NCI-H1105 (cell line): ENCODE measurements around the gene EMC9.

ENCODE experiments used
- DNase-seq: peaks from one replicate; lab custom pipeline; 2025; lab: John Stamatoyannopoulos, UW

EMC9 gene

GRCh38 chr14:24141097-24141880, at the start of gene EMC9:
Gene EMC9 (minus strand): TSS chr14:24141591. CDS start chr14:24141304, 287 bp downstream.
- peak; percentile 100 for DNase-seq

- no peak for DNase-seq
Observed at GRCh38 chr14:24190416-24190815, 49.0 kb upstream of the EMC9 start.

GRCh38 chr14:24189460-24189859, 48.1 kb upstream of the EMC9 start:
- no peak for DNase-seq

- DNase-seq, result no peak
Observed at GRCh38 chr14:24189059-24189375, 47.6 kb upstream of the EMC9 start.

GRCh38 chr14:24188251-24189058, 47.1 kb upstream of the EMC9 start, which contains the start of gene IPO4:
Gene IPO4 (minus strand): TSS chr14:24188816. CDS start chr14:24188787, 29 bp downstream.
- peak; percentile 96 for DNase-seq

GRCh38 chr14:24187539-24187915, 46.1 kb upstream of the EMC9 start:
- no peak for DNase-seq

- no peak for DNase-seq
Observed at GRCh38 chr14:24186831-24187538, 45.6 kb upstream of the EMC9 start.

- DNase-seq, result no peak
Observed at GRCh38 chr14:24185741-24186140, 44.4 kb upstream of the EMC9 start.

GRCh38 chr14:24185026-24185425, 43.6 kb upstream of the EMC9 start:
- no peak for DNase-seq

GRCh38 chr14:24184104-24184970, 42.9 kb upstream of the EMC9 start:
- no peak for DNase-seq

- DNase-seq, result no peak
Observed at GRCh38 chr14:24183014-24183481, 41.7 kb upstream of the EMC9 start.

- DNase-seq, result no peak
Observed at GRCh38 chr14:24182110-24182882, 40.9 kb upstream of the EMC9 start.

GRCh38 chr14:24181371-24182077, 40.1 kb upstream of the EMC9 start:
- DNase-seq, result no peak

GRCh38 chr14:24179961-24180796, 38.8 kb upstream of the EMC9 start:
- no peak for DNase-seq

- no peak for DNase-seq
Observed at GRCh38 chr14:24179294-24179960, 38.0 kb upstream of the EMC9 start.

GRCh38 chr14:24178399-24179178, 37.2 kb upstream of the EMC9 start:
- DNase-seq, result no peak

- DNase-seq, result no peak
Observed at GRCh38 chr14:24177891-24178290, 36.5 kb upstream of the EMC9 start.
